Cardiac muscle cell (in vitro differentiated cells and primary cell): ENCODE measurements around the gene CD300E. TPM values are rescaled to one million over a fixed set of nuclear protein-coding genes. Genes with fewer than 3 reads are reported as not detected.

Experiments
- DNase-seq, 2 donors: peaks; one replicate each; pipeline versions ENCODE4 v3.0.0 to v3.0.0-alpha.2; 2010 to 2017; ENCODE audit warnings: low read depth in 1 of 2, low spot score in 1 of 2
- H3K27ac ChIP-seq: fragments of 200-600 bp; sonication (generic); 2 replicates; pipeline ENCODE4 v1.5.1; 2016
- H3K27me3 ChIP-seq: fragments of 200-600 bp; sonication (generic); 2 replicates; pipeline ENCODE4 v1.6.0; 2016; ENCODE audit warnings: control low read depth
- H3K36me3 ChIP-seq: fragments of 200-600 bp; sonication (generic); 2 replicates; pipeline ENCODE4 v1.5.1; 2016; ENCODE audit warnings: control low read depth
- H3K4me1 ChIP-seq: fragments of 200-600 bp; sonication (generic); 2 replicates; pipeline ENCODE4 v1.8.1; 2017; ENCODE audit warnings: low read depth, mild to moderate bottlenecking, mixed run types
- H3K4me3 ChIP-seq: fragments of 200-600 bp; sonication (generic); 2 replicates; pipeline ENCODE4 v1.5.1; 2016; ENCODE audit warnings: mild to moderate bottlenecking
- H3K9me3 ChIP-seq: fragments of 200-600 bp; sonication (generic); 2 replicates; pipeline ENCODE4 v1.5.1; 2017; ENCODE audit warnings: low read depth, mild to moderate bottlenecking, control low read depth
- polyA plus RNA-seq: library from polyadenylated mRNA; unstranded; fragments of >200 nt; fragmentation: Nextera tagmentation; extraction: Ambion mirVana; gene quantifications from 2 replicates; pipeline ENCODE4 v1.2.1, GENCODE V29; 2016
- total RNA-seq: library from RNA; depleted of rRNA; stranded (reverse); fragments of >200 nt; gene quantifications from 2 replicates; pipeline ENCODE4 v1.2.3, GENCODE V29; 2016
- TF ChIP-seq, protein P1 (sequence below): IDR thresholded peaks from 2 replicates; pipeline ENCODE4 v1.5.1; 2012; ENCODE audit warnings: low read depth, mild to moderate bottlenecking, low read length

Gene CD300E
- total and polyA plus RNA-seq, 2 experiments from 2014 or later: not detected

DNA sequence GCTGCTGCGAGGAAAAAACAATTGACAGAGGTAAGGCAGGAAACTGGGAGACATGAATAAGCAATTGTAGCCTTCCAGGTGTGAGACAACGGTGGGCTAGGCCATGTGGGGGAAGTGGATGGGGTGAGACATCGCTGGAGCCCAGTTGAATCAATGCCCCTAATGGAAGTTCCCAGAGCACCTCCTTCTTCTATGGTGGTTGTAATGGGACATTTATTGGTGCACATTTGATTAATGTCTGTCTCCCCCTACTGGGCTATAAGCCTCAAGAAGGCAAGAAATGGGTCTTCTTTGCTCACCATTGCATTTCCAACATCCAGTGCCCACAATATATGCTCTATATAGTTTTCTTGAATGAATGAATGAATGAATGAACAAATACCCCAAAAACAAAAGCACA is 22.7 kb upstream of the CD300E start:
- Histone ChIP-seq H3K4me3 (no peak overlapping the region), H3K36me3 (no peaks in the 10 kb centered on the region), H3K27me3 (no peaks in the 10 kb centered on the region), H3K27ac (no peak overlapping the region), H3K9me3 (no peaks in the 10 kb centered on the region), H3K4me1 (peaks cover 8% of the 10 kb centered on the region)
- peak in 1 of 2 donors; percentile 39 for DNase-seq
- TF ChIP-seq, protein P1, sequence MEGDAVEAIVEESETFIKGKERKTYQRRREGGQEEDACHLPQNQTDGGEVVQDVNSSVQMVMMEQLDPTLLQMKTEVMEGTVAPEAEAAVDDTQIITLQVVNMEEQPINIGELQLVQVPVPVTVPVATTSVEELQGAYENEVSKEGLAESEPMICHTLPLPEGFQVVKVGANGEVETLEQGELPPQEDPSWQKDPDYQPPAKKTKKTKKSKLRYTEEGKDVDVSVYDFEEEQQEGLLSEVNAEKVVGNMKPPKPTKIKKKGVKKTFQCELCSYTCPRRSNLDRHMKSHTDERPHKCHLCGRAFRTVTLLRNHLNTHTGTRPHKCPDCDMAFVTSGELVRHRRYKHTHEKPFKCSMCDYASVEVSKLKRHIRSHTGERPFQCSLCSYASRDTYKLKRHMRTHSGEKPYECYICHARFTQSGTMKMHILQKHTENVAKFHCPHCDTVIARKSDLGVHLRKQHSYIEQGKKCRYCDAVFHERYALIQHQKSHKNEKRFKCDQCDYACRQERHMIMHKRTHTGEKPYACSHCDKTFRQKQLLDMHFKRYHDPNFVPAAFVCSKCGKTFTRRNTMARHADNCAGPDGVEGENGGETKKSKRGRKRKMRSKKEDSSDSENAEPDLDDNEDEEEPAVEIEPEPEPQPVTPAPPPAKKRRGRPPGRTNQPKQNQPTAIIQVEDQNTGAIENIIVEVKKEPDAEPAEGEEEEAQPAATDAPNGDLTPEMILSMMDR: peak; percentile 50

DNA sequence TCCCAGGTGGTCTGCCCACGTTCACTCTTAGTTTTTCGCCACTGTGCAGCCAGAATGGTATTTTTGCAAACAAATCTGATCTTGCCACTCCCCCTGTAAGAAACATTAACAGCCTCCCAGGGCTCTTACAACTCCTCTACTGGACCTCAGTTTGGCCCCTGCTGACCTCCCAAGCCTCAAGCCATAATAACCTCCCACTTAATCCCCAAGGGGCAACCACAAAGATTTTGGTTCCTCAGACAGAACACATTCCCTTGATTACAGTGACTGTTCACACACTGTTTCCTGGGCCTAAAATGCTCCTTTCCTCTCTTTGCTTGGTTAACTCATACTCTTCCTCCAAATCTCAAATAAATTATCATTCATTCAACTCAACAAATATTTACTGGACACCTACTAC is 21.5 kb upstream of the CD300E start:
- H3K4me3 ChIP-seq: no peak overlapping the region
- no peaks in the 10 kb centered on the region for H3K9me3 ChIP-seq
- H3K27me3 ChIP-seq: no peaks in the 10 kb centered on the region
- no peak overlapping the region for H3K27ac ChIP-seq
- peaks cover 8% of the 10 kb centered on the region for H3K4me1 ChIP-seq
- no peaks in the 10 kb centered on the region for H3K36me3 ChIP-seq
- DNase-seq: peak in 1 of 2 donors; percentile 25
- TF ChIP-seq, protein P1: no peak

DNA sequence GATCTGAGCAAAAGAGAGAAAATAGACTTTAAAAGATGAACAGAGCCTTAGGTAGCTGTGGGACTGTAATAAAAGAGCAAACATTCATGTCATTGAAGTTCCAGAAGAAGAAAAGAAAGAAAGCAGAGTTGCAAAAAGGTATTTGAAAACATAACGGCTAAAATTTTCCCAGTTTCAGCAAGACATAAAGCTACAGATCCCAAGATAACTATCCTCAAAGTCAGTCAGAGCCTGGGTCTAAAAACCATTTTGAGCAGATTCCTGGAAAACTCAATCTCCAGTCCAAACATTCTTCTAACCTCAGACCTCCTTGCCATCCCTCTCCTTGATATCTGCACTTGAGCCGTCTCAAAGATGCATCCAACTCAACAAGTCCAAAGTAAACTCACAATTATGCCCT is 20.9 kb upstream of the CD300E start:
- no peak for DNase-seq
- H3K4me3 ChIP-seq: no peak overlapping the region
- H3K4me1 ChIP-seq: peaks cover 8% of the 10 kb centered on the region
- no peaks in the 10 kb centered on the region for H3K36me3 ChIP-seq
- TF ChIP-seq, protein P1: no peak
- H3K9me3 ChIP-seq: no peaks in the 10 kb centered on the region
- H3K27me3 ChIP-seq: no peaks in the 10 kb centered on the region
- no peak overlapping the region for H3K27ac ChIP-seq

DNA sequence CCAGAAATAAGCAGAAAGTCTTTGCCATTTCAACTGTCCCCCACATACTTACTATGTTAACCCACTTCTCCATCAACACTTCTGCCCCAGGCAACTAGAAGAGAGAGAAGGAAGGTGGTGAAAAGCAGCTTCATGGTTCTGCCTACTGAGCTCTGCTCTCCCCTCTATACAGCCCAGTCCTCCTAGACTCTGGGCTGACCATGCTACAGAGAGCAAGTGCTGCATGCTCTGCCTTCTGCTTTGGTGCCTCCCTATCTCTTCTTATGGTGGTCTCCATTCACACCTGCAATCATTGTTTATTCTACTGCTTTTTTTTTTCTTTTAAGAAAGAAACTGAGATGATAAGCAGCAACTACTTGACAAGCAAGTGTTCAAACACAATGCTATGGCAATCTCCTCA is 20.3 kb upstream of the CD300E start:
- Histone ChIP-seq H3K27ac (no peak overlapping the region), H3K9me3 (no peaks in the 10 kb centered on the region), H3K27me3 (no peaks in the 10 kb centered on the region), H3K36me3 (no peaks in the 10 kb centered on the region), H3K4me1 (peaks cover 8% of the 10 kb centered on the region), H3K4me3 (no peak overlapping the region)
- TF ChIP-seq, protein P1: no peak
- DNase-seq: no peak

DNA sequence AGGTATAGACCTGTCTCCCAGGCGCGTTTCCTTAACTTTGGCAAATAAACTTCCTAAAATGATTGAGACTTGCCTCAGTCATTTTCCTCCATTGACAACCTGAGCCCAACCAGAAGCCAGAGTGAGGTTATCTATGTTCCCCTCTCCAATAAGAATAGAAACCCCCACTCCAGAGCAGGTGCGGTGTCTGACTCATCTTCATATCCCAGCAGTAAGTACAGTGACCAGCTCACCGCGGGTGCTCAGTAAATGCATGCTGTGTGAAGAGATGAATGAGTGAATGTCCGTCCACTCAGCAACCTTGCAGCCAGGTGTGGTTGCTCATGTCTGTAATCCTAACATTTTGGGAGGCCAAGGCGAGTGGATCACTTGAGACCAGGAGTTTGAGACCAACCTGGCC is 19.5 kb upstream of the CD300E start:
- Histone ChIP-seq H3K4me1 (peaks cover 6% of the 10 kb centered on the region), H3K36me3 (no peaks in the 10 kb centered on the region), H3K27me3 (no peaks in the 10 kb centered on the region), H3K27ac (no peak overlapping the region), H3K4me3 (no peak overlapping the region), H3K9me3 (no peaks in the 10 kb centered on the region)
- TF ChIP-seq, protein P1: no peak
- DNase-seq: no peak

DNA sequence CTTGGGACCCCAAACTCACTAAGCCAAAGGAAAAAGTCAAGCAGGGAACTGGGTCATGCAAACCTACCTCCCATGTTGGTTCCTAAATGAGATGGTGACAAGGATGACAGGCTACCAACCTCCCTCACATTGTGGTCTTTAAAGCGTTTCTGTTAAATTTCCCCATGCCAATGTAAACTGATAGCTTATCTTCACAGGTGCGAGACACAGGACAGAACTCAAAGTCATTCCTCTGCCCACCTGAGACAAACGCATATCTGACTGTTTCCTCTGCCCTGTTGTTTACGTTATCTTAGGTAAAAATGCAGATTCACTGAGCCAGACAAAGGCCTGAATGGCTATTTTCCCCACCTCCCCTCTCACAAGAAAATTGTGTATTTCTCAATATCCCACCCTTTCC is 19.0 kb upstream of the CD300E start:
- Histone ChIP-seq H3K36me3 (no peaks in the 10 kb centered on the region), H3K4me1 (peaks cover 5% of the 10 kb centered on the region), H3K27me3 (no peaks in the 10 kb centered on the region), H3K9me3 (no peaks in the 10 kb centered on the region), H3K4me3 (no peak overlapping the region), H3K27ac (no peak overlapping the region)
- TF ChIP-seq, protein P1: no peak
- DNase-seq: no peak
